ENCODE results near the gene CNTNAP2. TPM values are rescaled to one million over a fixed set of nuclear protein-coding genes. Genes with fewer than 3 reads are reported as not detected.

Gene CNTNAP2
- total RNA-seq, 2 donors from 2014 or later: 4.4 to 8.5 TPM

DNA sequence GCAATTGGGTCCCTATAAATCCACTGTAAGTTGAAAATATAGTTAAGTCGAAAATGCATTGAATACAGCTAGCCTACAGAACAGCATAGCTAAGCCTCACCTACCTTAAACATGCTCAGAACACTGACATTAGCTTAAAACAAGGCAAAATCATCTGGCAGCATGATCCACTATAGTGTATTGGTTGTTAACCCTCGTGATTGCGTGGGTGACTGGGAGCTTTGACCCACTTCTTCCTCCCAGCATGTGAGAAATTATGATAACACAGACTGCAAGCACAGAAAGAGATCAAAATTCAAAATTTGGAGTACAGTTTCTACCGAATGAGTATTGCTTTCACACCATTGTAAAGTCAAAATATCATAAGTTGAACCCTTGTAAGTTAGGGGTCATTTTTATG, 22.3 kb downstream of the CNTNAP2 start:
- no peaks in the 10 kb centered on the region for H3K9me3 ChIP-seq

DNA sequence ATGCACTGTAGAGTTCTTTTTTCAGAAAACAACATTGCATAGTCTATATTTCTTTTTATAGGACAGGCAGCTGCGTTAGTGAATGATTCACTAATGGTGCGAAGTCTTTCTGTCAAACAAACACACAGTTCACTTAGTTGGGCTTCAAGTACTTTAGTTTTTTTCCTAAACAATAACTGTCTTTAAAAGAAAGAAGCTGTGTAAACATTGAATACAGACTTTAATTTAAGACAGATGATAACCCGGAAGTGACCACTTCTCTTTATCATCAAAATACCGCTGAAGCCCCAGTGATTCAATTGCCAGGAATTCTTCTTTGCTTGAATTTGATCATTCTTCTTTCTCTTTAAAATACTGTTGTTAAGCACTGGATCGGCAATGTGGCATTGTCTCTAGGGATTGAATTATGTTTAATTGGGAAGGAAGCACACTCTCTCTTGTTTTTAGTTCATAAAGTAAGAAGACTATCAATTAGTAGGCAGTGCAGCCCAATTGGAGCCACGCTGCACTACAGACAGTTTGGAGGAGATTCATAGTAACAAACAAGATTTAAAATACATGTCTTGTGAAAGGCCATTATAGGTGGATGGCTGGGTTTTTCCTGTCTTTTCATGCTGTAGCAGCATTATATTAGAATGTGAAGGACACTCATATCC, 30.4 kb downstream of the CNTNAP2 start:
- TF ChIP-seq, protein P1, sequence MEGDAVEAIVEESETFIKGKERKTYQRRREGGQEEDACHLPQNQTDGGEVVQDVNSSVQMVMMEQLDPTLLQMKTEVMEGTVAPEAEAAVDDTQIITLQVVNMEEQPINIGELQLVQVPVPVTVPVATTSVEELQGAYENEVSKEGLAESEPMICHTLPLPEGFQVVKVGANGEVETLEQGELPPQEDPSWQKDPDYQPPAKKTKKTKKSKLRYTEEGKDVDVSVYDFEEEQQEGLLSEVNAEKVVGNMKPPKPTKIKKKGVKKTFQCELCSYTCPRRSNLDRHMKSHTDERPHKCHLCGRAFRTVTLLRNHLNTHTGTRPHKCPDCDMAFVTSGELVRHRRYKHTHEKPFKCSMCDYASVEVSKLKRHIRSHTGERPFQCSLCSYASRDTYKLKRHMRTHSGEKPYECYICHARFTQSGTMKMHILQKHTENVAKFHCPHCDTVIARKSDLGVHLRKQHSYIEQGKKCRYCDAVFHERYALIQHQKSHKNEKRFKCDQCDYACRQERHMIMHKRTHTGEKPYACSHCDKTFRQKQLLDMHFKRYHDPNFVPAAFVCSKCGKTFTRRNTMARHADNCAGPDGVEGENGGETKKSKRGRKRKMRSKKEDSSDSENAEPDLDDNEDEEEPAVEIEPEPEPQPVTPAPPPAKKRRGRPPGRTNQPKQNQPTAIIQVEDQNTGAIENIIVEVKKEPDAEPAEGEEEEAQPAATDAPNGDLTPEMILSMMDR (IDR thresholded peaks at IDR 0.05): no peak
- H3K36me3 ChIP-seq: no peaks in the 10 kb centered on the region
- H3K27ac ChIP-seq: no peak overlapping the region
- no peak for DNase-seq
- intact Hi-C loops (cut with DNase I): no loop called here
- no peak overlapping the region for H3K9ac ChIP-seq (ENCODE audit: low read depth in 2 of 2, low read length in 2 of 2)
- no peak overlapping the region for H3K4me3 ChIP-seq
- H3K4me1 ChIP-seq: no peaks in the 10 kb centered on the region
- H3K9me3 ChIP-seq: no peaks in the 10 kb centered on the region
- no peaks in the 10 kb centered on the region for H3K27me3 ChIP-seq

More for the DNA sequence above, 22.3 kb downstream of the CNTNAP2 start:
- intact Hi-C loops (cut with DNase I): no loop called here
- TF ChIP-seq, protein P1 (IDR thresholded peaks at IDR 0.05): no peak
- H3K9ac ChIP-seq (ENCODE audit: low read depth in 2 of 2, low read length in 2 of 2): no peak overlapping the region
- H3K36me3 ChIP-seq: no peaks in the 10 kb centered on the region
- DNase-seq: no peak
- no peaks in the 10 kb centered on the region for H3K4me1 ChIP-seq
- H3K27ac ChIP-seq: no peak overlapping the region
- no peak overlapping the region for H3K4me3 ChIP-seq
- no peaks in the 10 kb centered on the region for H3K27me3 ChIP-seq

DNA sequence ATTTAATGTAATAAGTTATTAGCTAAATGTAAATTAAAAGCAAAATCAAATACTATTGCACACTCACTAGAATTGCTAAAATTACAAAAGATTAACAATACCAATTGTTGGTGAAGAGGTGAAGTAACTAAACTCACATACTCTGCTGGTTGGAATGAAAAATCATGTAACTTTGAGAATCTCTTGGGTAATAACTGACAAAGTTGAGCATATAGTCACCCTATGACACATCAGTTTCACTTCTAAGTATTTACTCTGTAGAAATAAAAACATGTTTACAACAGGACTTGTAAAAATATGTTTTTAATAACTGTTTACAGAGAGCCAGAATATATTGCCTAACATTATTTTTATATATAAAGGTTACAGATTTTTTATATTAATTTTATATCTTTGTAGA, 33.6 kb downstream of the CNTNAP2 start:
- intact Hi-C loops (cut with DNase I): no loop called here
- no peaks in the 10 kb centered on the region for H3K9me3 ChIP-seq
- TF ChIP-seq, protein P1 (IDR thresholded peaks at IDR 0.05): no peak
- no peak overlapping the region for H3K9ac ChIP-seq (ENCODE audit: low read depth in 2 of 2, low read length in 2 of 2)
- DNase-seq: no peak
- no peaks in the 10 kb centered on the region for H3K4me1 ChIP-seq
- no peak overlapping the region for H3K27ac ChIP-seq
- no peak overlapping the region for H3K4me3 ChIP-seq
- H3K27me3 ChIP-seq: no peaks in the 10 kb centered on the region
- no peaks in the 10 kb centered on the region for H3K36me3 ChIP-seq

DNA sequence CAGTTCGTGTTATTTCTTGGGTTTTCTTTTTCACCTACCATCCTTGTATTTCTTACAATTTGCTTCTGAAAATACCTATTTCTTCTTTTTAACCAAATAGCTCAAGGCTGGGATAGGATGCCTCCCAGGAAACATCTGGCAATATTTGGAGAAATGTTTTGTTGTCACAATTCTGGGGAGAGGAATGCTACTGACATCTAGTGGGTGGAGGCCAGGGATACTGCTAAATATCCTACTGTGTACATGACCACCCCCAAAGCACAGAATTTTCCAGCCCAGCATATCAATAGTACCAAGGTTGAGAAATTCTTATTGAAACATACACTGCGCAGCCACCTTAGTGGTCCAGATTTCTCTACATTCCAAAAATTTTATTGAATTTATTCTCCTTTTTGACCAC, 55.5 kb downstream of the CNTNAP2 start:
- Histone ChIP-seq H3K4me3 (no peak overlapping the region), H3K36me3 (no peaks in the 10 kb centered on the region), H3K9ac (ENCODE audit: low read depth in 2 of 2, low read length in 2 of 2) (no peak overlapping the region), H3K27me3 (no peaks in the 10 kb centered on the region), H3K27ac (no peak overlapping the region), H3K4me1 (no peaks in the 10 kb centered on the region), H3K9me3 (no peaks in the 10 kb centered on the region)
- intact Hi-C loops (cut with DNase I): no loop called here
- DNase-seq: no peak
- TF ChIP-seq, protein P1 (IDR thresholded peaks at IDR 0.05): no peak

DNA sequence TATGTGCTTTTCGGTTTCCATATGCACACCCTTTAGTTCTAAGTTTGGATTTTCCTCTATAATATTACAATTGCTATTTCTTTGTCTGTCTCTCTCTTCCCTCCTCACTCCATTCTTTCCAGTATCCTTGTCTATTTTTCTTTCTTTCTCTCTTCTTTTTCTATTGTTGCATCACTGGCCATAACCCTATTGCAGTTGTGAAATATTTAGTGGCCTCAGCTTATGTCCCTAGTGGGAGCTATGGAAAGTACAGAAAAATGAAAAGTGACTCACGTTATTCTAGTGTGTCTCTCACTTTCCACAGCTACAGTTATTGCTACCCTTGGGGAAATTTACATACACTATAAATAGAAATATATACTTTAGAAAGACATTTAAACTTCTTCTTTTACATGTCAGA, 59.1 kb downstream of the CNTNAP2 start:
- no peak for DNase-seq
- no peaks in the 10 kb centered on the region for H3K4me1 ChIP-seq
- intact Hi-C loops (cut with DNase I): no loop called here
- H3K4me3 ChIP-seq: no peak overlapping the region
- TF ChIP-seq, protein P1 (IDR thresholded peaks at IDR 0.05): no peak
- no peak overlapping the region for H3K9ac ChIP-seq (ENCODE audit: low read depth in 2 of 2, low read length in 2 of 2)
- no peak overlapping the region for H3K27ac ChIP-seq
- H3K27me3 ChIP-seq: no peaks in the 10 kb centered on the region
- no peaks in the 10 kb centered on the region for H3K36me3 ChIP-seq
- H3K9me3 ChIP-seq: no peaks in the 10 kb centered on the region
